DMS114 treated with DMSO at 0.1 percent for 48 hours (cell line): ENCODE results near the gene ITPR3.

ENCODE experiments used
- DNase-seq: peaks from one replicate; lab custom pipeline; 2025; ENCODE audit not compliant: unreplicated experiment; lab: John Stamatoyannopoulos, UW

Gene ITPR3

DNA sequence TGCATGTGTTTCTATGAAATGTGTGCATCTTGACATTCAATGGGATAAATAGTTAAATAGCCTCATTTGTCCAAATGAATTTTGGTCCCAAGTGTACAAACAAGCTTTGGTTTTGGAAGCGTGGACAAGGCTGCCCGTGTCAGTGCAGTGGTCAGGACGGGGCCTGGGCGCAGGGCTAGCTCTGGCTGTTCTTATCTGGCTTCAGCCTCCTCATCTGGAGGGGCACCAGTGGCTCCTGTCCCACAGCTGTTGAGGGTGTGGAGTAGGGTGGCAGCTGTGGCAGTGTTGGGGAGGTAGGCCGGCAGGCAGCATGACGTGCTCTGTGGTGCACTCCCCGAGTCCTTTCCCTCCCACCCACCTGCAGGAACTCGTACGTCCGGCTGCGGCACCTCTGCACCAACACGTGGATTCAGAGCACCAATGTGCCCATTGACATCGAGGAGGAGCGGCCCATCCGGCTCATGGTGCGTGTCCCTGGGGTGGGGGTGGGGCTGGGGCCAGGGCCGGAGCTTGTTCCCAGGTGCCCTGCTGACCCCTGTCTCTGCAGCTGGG, 43.5 kb downstream of the ITPR3 start:
- DNase-seq = no peak

DNA sequence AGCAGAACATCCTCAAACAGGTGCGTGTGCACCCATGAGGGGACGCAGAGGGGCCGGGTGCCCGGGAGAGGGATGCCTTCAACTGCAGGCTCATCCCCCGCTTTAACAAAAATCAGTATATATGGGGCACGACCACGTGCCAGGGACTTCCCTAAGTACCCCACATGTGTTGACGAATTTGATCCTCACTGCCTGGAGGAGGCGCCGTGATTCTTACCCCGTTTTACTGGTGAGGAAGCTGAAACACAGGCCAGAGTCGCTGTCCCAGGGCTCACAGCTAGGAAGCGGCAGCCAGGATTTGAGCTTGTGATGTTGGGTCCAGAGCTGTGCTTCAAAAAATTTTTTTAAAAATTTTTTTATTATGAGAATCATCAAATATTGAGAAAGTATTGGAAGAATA, 44.8 kb downstream of the ITPR3 start:
- DNase-seq = no peak

DNA sequence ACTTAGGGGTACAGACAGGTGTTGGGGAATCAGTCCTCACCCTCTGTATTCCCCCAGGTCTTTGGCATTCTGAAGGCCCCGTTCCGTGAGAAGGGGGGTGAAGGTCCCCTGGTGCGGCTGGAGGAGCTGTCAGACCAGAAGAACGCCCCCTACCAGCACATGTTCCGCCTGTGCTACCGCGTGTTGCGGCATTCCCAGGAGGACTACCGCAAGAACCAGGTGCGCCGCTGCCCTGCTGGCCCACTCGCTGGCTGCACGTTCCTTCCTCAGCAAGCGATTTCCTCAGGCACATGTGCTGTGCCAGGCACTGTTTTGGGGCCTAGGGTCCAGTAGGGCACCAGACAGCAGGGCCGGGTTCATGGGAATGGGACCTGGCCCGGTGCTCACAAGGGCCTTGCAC, 46.0 kb downstream of the ITPR3 start:
- no peak for DNase-seq

DNA sequence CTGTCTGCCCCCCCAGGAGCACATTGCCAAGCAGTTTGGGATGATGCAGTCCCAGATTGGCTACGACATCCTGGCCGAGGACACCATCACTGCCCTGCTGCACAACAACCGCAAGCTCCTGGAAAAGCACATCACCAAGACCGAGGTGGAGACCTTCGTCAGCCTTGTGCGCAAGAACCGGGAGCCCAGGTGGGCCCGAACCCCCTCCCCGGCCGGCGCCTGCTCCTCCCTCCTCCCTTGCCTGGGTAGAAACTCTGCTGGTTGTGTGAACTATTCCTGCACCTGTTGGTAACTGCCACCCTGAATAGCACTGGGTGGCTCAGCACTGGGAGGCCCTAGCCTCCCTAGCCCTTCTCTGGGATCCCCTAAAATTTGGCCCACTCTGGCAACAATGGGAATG, 46.7 kb downstream of the ITPR3 start:
- no peak for DNase-seq

DNA sequence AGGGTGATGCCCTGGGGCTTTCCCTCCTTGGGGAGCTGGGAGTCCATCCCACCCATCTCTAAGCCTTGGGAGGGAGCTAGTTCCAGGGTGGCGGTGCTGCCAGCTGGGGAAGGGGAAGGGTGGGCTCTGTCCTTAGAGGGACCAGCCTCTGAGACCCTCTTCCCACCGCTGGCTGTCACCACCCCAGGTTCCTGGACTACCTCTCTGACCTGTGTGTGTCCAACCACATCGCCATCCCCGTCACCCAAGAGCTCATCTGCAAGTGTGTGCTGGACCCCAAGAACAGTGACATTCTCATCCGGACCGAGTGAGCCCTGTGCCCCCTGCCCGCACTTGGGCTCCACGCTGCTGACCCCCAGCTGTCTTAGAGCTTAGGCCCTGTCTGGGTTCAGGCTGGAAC, 47.2 kb downstream of the ITPR3 start:
- DNase-seq = no peak

DNA sequence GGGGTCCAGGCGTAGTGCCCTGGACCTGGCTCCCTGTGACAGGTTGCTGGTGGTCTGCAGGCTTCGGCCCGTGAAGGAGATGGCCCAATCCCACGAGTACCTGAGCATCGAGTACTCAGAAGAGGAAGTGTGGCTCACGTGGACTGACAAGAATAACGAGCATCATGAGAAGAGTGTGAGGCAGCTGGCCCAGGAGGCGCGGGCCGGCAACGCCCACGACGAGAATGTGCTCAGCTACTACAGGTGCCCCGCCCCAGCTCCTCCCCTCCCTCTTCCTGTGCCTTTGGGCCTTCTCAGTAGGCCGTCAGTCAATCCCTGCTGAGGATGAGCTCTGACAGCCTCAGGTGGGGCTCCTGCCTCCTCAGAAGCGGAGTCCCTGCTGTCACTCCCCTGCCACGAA, 47.8 kb downstream of the ITPR3 start:
- DNase-seq = no peak

DNA sequence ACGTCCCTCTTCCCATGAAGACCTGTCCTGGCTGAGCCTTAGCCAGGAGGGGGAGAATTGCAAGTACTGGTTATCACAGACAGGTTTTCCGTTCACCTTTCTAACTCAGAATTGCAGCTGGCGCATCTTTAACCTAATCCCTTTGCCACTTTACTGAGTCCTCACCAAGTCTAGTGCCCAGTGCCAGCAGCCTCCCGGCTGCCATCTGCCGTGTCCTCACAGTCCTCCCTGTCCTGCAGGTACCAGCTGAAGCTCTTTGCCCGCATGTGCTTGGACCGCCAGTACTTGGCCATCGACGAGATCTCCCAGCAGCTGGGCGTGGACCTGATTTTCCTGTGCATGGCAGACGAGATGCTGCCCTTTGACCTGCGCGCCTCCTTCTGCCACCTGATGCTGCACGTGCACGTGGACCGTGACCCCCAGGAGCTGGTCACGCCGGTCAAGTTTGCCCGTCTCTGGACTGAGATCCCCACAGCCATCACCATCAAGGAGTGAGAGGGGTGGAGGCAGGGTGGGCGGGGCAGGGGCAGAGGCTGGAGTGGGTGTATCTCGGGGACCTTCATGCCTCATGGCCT, 49.1 kb downstream of the ITPR3 start:
- DNase-seq = no peak

DNA sequence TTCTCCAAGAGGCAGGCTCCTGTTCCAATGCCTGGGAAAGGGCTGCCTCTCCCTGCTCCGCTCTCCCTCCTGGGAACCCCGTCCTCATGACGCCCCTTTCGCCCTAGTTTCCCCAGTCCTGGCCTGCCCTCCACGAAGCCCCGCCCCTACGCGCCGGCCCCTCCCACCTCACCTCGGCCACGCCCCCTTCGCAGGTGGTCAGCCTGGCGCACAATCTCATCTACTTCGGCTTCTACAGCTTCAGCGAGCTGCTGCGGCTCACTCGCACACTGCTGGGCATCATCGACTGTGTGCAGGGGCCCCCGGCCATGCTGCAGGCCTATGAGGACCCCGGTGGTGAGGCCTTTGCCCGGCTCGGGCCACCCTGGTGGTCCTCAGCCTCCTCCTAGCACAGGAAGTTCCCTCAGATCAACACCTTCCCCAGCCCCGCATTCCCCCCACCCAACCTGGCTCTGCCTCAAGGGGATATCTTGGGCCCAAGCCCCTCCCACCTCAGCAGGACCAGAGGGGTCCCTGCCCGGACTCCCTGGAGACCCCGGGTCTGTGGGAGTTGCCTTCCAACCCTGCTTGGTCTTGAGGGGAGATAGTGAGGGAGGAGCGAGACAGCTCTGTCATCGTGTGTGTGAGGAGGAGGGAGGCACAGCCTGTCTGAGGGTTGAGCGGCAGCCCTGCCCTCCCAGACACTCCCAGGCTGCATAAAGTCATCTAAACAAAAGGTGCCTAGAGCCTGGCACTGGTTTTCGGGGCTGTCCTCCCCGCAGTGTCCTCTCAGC, 50.0 kb downstream of the ITPR3 start:
- DNase-seq = no peak

DNA sequence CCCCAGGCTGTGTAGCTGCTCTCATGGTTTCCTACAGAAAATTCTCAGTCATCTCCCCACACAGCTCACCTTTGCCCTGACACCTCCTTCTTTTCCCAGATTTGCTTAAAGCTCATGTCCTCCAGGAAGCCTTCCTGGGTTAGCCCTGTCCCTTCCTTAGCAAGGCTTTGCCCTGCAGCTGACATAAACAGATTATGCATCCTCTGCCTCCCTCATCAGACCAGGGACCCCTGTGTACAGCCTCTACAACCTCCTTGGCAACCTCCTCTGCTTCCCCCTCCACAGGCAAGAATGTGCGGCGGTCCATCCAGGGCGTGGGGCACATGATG, 50.6 kb downstream of the ITPR3 start:
- no peak for DNase-seq

DNA sequence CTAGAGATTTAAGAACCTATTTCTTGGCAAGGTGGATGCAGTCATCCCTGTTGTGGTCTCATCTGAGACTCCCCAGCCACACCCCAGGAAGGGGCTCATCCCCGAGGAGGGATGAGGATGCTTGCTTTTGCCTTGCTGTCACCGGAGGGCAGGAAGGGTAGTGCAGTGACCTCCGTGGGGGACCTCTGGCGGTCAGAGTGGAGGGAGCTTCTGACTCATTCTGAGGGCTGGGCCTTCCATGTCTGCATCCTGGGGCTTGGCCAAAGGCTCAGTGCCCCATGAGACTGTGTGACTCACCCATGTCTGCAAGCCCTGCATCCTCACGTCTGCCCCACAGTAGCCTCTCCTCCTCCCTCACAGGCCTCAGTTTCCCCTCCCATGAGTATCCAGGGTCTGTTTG, 51.7 kb downstream of the ITPR3 start:
- DNase-seq = no peak

DNA sequence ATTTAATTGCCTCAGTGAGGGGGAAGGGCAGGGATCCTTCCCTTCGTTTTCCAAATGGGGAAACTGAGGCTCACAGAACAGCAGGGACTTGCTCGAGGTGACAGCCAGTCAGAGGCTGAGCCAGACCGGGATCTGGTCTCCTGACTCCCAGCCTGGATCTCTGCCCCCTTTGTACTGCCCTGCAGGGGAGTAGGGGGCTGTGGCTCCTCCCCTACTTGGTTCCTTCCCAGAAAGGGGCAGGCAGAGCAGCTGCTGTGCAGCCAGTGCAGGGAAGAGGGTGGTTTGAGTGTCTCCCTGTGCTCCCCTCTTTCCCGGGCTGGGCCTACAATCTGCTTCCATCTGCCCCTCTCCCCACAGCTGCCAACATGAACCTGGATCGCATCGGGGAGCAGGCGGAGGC, 52.7 kb downstream of the ITPR3 start:
- no peak for DNase-seq

DNA sequence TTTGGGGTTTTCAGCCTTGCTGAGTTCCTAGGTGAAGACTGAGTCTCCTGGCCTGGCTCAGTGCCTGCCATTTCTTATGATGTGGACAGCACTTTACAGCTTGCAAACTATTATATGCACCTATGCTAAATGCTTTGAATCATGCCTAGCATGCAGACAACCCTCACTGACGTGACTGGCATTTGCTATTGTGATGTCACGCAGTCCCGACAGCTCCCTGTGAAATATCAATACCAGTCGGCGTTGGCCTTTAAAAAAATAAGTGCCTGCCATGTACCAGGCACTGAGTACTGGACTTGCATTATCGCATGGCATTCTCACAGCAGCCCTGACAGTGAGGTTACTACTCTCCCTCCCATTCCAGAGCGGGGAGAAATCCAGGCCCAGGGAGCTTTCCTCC, 54.8 kb downstream of the ITPR3 start:
- DNase-seq = no peak

DNA sequence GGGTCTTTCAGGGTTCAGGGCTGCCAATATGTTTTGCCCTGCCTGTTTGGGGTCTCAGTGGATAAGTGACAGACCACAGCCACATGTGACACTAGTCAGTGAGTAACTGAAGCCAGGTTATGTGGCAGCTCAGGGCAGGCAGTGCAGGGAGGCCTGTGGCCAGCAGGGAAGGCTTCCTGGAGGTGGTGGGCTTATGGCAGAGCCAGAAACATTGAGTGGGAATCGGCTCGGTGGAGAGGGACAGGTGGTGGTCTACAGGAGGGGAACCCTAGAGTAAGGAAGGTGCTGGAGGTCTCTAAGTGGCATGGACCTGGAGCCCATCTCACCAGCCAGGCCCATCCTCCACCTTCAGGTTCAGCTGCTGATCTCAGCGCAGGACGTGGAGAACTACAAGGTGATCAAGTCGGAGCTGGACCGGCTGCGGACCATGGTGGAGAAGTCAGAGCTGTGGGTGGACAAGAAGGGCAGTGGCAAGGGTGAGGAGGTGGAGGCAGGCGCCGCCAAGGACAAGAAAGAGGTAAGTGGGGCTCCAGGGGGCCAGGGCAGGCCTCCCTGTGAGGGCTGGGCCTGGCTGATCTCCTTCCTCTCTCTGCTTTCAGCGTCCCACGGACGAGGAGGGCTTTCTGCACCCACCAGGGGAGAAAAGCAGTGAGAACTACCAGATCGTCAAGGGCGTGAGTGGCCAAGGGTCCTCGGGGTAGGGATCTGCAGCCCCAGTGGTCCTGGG, 55.5 kb downstream of the ITPR3 start:
- no peak for DNase-seq

DNA sequence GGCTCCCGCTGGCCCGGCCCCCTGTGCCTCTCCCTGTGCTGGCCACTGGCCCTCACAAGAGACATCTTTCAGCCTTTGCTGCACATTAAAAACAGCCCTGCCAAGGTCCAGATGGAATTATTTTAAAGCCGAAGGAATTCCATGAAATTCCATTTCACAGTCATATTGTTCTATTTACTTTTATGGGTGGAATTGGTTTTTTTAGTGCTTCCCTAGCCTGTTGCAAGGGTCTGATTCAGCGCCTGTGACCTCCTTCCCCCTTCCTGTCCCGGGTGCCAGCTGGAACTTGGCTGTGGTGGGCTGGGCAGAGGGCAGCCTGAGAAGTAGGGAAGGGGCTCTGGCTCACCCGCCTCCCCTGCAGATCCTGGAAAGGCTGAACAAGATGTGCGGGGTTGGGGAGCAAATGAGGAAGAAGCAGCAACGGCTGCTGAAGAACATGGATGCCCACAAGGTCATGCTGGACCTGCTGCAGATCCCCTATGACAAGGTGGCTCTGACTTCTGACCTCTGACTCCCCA, 56.1 kb downstream of the ITPR3 start:
- no peak for DNase-seq

DNA sequence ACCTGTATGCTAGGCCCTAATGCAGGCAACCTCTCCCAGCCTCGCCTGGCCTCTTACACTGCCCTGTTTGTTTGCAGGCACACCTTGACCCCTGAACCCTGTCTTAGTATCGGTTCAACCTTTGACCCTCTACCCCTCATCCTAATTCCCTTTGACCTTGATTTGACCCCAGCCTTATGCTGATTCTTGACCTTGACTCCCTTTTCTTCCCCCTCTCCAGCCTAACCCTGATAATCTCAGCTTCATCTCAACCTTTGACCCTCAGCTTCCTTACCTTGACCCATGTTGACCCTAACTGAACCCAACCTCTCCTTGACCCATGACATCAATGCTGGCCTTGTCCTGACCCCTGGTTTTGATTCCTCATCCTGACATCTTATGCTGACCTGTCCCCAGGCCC, 56.6 kb downstream of the ITPR3 start:
- DNase-seq = no peak

DNA sequence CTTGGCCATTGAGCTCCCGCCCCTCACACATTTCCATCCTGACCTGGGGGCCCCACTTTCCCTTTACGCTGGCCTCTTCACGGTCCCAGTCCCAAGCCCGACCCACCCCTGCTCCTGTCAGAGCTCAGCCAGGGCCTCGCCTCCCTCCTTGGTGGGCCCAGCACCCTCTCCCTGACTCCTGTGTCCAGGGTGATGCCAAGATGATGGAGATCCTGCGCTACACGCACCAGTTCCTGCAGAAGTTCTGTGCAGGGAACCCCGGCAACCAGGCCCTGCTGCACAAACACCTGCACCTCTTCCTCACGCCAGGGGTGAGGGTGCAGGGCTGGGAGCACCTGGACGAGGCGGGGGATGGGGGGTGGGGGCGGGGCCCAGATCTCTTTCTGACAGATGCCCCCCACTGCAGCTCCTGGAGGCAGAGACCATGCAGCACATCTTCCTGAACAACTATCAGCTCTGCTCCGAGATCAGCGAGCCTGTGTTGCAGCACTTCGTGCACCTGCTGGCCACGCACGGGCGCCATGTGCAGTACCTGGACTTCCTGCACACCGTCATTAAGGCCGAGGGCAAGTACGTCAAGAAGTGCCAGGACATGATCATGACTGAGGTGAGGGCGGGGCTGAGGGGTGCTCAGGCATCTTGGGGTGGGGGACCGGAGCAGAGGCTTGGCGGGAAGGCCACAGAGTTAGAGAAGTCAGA, 57.3 kb downstream of the ITPR3 start:
- DNase-seq = no peak

DNA sequence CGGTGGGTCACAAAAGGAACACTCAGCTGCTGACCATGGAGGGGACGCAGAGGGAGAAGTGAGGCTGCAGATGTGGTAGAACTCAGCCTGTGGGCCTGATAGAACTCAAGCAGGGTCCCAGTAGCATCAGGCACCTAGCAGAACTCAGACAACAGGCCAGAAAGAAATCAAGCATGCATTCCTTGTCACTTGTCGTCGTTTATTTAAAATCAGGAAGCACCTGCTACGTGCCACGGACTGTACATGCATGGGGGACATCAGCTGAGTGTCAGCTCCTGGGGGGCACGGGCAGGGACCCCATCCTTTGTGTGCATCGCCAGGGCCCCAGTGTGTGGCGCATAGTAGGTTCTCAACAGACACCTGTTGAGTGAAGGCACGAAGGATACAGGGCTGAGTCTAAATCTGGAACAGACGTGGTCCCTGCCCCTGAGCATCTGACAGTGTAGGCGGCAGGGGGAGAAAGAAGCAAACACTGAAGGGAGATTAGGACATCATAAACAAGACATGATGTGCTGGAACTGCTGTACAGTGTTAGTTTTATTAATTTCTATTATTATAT, 57.9 kb downstream of the ITPR3 start:
- DNase-seq = no peak

DNA sequence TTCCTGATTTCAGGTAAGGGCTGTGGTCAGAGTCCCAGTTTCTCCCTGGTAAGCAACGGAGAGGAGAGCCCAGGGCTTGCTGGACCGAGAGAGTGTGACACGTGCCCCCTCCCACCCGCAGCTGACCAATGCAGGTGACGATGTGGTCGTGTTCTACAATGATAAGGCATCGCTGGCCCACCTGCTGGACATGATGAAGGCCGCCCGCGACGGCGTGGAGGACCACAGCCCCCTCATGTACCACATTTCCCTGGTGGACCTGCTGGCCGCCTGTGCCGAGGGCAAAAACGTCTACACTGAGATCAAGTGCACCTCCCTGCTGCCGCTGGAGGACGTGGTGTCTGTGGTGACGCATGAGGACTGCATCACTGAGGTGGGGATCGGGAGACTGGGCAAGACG, 58.6 kb downstream of the ITPR3 start:
- DNase-seq = no peak

DNA sequence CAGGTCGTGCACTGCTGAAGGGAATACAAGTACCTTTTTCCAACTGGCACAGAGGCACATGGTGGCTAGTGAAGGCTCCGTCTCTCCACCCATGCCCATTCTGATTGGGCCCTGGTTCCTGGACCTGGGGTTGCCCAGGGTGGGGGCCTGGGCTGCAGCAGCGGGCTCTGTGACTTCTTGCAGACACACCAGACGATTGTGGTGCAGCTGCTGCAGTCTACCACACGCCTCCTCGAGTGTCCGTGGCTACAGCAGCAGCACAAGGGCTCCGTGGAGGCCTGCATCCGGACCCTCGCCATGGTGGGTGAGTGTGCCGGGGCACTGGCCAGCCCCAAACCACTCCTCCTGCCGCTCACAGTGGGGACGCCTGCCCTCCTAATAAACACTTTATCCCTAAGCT, 61.2 kb downstream of the ITPR3 start:
- DNase-seq = no peak

DNA sequence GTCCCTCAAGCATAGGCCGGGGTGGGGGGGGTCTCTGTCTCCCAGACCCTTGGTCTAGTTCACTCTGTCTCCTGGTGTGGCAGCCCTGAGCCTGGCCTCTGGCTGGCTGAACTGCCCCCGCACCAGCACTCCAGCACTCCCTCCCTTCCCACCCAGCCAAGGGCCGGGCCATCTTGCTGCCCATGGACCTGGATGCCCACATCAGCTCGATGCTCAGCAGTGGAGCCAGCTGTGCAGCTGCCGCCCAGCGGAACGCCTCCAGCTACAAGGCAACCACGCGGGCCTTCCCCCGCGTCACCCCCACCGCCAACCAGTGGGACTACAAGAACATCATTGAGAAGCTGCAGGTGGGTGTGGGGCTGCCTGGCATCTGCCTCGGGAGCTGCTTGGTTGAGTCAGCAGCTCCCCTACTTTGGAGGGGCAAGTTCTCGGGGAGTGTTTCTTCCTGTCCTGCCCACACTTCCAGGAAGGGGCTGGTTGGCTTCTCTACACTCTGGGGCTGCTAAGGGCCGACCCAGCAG, 62.0 kb downstream of the ITPR3 start:
- DNase-seq = no peak
